Stomach smooth muscle (tissue), 2 donors: ENCODE results near the gene PACC1.
A peak's percentile ranks its signal among the peaks of the same experiment; 100 is the strongest.

ENCODE experiments used
- H3K27ac ChIP-seq: one replicate; pipeline ENCODE4 v1.7.0; 2013; ENCODE audit warnings: mild to moderate bottlenecking, low read length, inconsistent platforms
- H3K27me3 ChIP-seq, 2 donors: one replicate each; pipeline ENCODE4 v1.7.0; 2013; ENCODE audit warnings: low read length in 2 of 2; ENCODE audit not compliant: insufficient read depth in 2 of 2, control insufficient read depth in 1 of 2
- H3K36me3 ChIP-seq, 2 donors: one replicate each; pipeline ENCODE4 v1.7.0; 2013; ENCODE audit warnings: low read length in 2 of 2; ENCODE audit not compliant: control insufficient read depth in 2 of 2, insufficient read depth in 2 of 2
- H3K4me1 ChIP-seq: one replicate; pipeline ENCODE4 v1.7.0; 2013; ENCODE audit warnings: low read length; ENCODE audit not compliant: control insufficient read depth, insufficient read depth
- H3K4me3 ChIP-seq, 2 donors: one replicate each; pipeline ENCODE4 v1.7.0; 2013; ENCODE audit warnings: low read length in 2 of 2
- H3K9ac ChIP-seq, 2 donors: one replicate each; pipeline ENCODE4 v1.7.0; 2013; ENCODE audit warnings: low read length in 2 of 2, mild to moderate bottlenecking in 1 of 2
- H3K9me3 ChIP-seq, 2 donors: one replicate each; pipeline ENCODE4 v1.7.0; 2013; ENCODE audit warnings: low read length in 2 of 2; ENCODE audit not compliant: control insufficient read depth in 2 of 2
- donor health status: healthy.
- donor health status: Pancreatic carcinoma.

The PACC1 gene

DNA sequence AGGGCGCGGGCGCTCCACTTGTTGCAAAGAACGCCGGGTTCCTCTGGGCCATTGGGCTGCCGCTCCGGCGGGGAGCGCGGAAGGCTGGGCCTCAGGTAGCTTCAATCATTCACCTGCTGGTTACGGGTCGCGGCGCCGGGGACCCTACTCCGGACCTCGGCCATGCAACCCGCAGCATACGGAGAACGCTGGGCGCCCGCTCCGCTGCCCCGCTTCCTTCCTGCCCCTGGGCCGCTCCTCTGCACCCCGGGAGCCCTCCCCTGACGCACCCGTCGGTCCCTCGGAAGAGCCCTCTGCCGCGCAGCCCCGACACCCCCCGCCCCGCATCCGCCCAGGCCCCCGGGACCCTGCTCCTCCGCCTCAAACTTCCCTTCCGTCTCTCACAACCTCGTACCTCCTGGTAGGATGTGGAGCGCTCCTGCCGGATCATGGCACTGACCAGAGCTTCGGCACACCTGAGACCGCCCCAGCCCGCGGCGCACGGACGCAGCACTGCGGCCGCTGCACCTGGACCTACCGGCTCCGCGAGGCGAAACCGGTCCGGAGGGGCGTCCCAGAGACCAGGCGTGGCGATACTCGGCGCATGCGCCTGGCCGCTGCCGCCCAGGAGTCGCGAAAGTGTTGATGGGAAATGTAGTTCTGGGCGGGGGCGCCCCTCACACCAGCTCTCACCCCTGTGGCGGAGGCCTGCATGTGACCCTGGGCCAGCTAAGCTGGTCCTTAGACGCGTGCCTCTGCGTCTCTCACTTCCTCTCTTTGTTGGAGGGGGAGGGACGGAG, at the start of gene PACC1:
Gene PACC1, minus strand, starts transcription at position 559 of the 779 bp plus-strand sequence. Its CDS starts 129 bp downstream, at position 430.
- Histone ChIP-seq H3K36me3 (peaks cover 8% of the 10 kb centered on the region in 2 donors), H3K9ac (peak within 1 kb of the TSS; percentile 26 to 64), H3K9me3 (no peaks in the 10 kb centered on the region), H3K27ac (no peak within 1 kb of the TSS), H3K27me3 (no peaks in the 10 kb centered on the region), H3K4me1 (peaks cover 16% of the 10 kb centered on the region), H3K4me3 (peak within 1 kb of the TSS; percentile 88 to 89)

DNA sequence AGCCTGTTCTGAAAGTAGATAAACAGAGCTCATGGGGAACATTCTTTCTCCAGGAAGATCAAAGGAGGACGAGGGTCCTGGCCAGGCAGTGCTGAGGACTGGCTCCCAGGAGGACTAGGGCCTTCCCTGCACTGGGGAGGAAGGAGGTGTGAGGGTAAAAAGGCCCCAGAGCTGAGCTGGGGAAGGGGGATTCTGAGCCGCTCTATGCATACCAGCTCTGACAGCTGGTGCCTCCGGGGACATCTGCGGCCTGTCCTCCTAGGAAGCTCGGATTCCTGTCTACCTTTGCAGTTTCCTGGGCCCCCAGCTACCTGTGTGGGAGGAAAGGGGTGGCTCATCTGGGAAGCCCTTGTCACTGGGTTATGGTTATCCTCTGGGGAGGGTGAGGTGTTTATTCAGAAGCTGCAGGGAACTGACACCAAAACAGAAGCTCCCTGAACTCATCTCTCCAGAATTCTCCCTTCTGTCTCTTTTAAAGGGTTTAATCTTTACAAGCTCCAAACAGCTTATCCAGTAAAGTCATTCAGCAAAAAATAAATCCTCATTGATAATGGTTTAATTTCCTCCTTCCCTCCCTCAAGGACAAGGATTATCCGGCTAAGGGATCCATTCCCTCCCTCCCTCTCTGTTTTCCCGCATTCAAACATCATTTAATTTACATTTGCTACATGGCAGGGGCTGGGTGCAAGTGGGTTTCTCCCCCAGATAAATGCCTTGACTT, 49.0 kb upstream of the PACC1 start:
- no peak overlapping the region for H3K9ac ChIP-seq
- no peak overlapping the region for H3K4me3 ChIP-seq
- no peak overlapping the region for H3K27ac ChIP-seq

DNA sequence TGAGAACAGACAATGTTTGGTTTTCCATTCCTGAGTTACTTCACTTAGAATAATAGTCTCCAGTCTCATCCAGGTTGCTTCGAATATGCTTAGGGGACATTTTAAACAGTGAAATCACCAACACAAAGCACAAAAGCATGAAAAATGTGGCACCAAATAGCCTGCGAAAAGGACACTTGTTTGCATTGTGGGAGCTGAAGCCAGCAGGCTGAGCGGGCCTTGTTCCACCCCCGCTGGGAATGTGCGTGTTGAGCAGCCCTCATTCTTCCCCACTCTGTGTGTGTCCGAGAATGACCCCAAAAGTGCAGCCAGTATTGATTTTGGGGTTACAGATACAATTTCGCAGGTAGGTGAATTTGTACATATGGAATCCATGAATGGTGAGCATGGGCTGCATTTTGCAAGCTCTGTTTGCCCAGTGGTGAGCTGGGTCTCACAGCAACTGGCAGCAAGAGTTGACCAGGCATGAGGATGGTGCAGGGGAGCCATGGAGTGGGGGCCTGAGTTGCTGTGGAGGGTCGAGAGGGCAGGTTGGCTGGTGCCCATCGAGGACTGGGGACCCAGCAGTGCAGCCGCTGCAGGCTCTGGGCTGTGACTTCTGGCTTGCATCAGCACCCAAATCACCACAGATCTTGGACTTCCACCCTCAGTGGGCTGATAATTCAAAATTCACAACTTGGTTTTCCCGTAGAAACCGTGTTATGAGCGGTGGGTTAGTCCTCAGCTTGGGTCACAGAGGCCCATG, 47.4 kb upstream of the PACC1 start:
- no peak overlapping the region for H3K27ac ChIP-seq
- H3K36me3 ChIP-seq, result no peaks in the 10 kb centered on the region
- H3K9ac ChIP-seq, result no peak overlapping the region
- H3K4me3 ChIP-seq, result no peak overlapping the region
- no peaks in the 10 kb centered on the region for H3K4me1 ChIP-seq
- H3K9me3 ChIP-seq, result no peaks in the 10 kb centered on the region
- no peaks in the 10 kb centered on the region for H3K27me3 ChIP-seq

More for the DNA sequence above, 49.0 kb upstream of the PACC1 start:
- Histone ChIP-seq H3K4me1 (peaks cover 2% of the 10 kb centered on the region), H3K27me3 (no peaks in the 10 kb centered on the region), H3K9me3 (no peaks in the 10 kb centered on the region), H3K36me3 (no peaks in the 10 kb centered on the region)

DNA sequence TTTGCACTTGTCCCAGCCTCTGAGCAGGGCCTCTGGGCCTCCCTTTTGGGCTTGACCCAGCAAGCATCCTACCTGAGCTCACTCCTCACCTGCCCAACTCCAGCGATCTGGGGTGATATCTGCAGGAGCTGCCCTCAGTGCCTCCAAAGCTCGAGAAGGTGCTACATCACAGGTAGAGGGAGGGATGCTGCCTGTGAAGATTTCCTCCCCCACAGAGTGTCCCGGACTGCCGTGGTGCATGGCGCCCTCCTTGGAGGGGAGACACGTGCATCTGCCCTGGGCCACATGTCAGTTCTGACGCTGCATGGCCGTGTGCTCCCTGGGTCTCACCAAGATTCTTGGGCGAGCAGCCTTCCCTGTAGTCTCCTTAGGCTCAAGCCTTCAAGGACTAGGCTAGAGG, 45.7 kb upstream of the PACC1 start:
- Histone ChIP-seq H3K4me1 (peaks cover 9% of the 10 kb centered on the region), H3K4me3 (no peak overlapping the region), H3K9ac (no peak overlapping the region), H3K27me3 (no peaks in the 10 kb centered on the region), H3K27ac (no peak overlapping the region), H3K36me3 (no peaks in the 10 kb centered on the region), H3K9me3 (no peaks in the 10 kb centered on the region)

DNA sequence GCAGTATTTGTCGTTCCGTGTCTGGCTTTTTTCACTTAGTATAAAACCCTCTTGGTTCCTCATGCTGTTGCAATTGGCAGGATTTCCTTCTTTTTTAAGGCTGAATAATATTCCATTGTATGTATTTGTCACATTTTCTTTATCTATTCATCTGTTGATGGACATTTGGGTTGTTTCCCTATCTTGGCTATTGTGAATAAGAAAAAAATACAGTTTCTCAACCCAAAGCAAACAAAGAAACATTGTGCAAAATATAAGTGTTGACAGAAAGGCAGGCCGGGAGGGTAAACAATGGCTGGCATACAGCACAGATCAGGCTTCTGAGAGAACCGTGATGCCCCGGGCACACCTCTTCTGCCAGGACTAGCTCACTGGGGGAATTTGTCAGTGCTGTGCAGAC, 45.0 kb upstream of the PACC1 start:
- Histone ChIP-seq H3K9me3 (no peaks in the 10 kb centered on the region), H3K27me3 (no peaks in the 10 kb centered on the region), H3K27ac (no peak overlapping the region), H3K36me3 (no peaks in the 10 kb centered on the region), H3K4me1 (peaks cover 9% of the 10 kb centered on the region), H3K4me3 (no peak overlapping the region), H3K9ac (no peak overlapping the region)

GRCh38 chr1:212458817-212459216, 44.1 kb upstream of the PACC1 start:
- no peak overlapping the region for H3K27ac ChIP-seq
- no peaks in the 10 kb centered on the region for H3K36me3 ChIP-seq
- peaks cover 9% of the 10 kb centered on the region for H3K4me1 ChIP-seq
- H3K9me3 ChIP-seq, result no peaks in the 10 kb centered on the region
- H3K4me3 ChIP-seq, result no peak overlapping the region
- H3K9ac ChIP-seq, result no peak overlapping the region
- H3K27me3 ChIP-seq, result no peaks in the 10 kb centered on the region

GRCh38 chr1:212457740-212458338, 43.2 kb upstream of the PACC1 start:
- Histone ChIP-seq H3K27ac (no peak overlapping the region), H3K4me3 (no peak overlapping the region), H3K4me1 (peaks cover 19% of the 10 kb centered on the region), H3K36me3 (no peaks in the 10 kb centered on the region), H3K9me3 (no peaks in the 10 kb centered on the region), H3K27me3 (no peaks in the 10 kb centered on the region), H3K9ac (no peak overlapping the region)

DNA sequence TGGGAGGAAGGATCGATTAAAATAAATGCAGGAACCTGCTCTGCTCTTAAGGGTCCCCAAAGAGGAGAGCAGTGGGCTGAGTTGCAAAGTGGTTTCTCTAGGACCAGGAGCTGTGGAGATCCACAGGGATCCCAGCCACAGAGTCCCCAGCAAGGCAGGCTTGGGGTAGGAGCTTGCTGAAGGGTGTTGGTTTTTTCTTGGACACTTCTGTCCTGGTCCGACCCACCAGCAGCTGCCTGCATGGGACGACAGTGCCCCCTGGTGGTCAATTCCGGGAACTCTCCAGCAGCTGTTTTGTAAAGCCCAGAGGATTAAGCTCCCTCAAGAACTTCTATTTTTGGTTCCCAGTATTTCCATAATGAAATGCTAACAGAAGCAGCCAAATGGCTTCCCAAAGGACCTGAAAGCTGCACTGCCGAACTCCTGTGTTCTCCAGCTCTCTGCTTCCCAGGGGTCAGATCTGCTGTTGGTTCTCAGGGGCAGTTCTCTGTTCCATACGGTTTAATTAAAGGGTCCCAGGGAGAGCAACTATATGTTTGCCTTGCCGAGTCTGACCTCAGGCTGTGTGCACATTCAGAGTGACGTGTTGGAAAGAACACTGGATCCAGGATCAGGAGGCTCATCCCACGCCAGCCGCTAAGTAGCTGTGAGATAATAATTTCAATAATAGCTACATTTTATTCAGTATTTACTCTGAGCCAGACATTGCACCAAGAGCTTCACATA, 41.3 kb upstream of the PACC1 start:
- Histone ChIP-seq H3K27ac (peak overlapping the region; percentile 31), H3K27me3 (no peaks in the 10 kb centered on the region), H3K9ac (peak overlapping the region in 1 of 2 donors; percentile 58), H3K36me3 (no peaks in the 10 kb centered on the region), H3K9me3 (no peaks in the 10 kb centered on the region), H3K4me1 (peaks cover 30% of the 10 kb centered on the region), H3K4me3 (peak overlapping the region in 1 of 2 donors; percentile 47)

GRCh38 chr1:212455401-212455800, 40.7 kb upstream of the PACC1 start:
- Histone ChIP-seq H3K4me1 (peaks cover 35% of the 10 kb centered on the region), H3K27me3 (no peaks in the 10 kb centered on the region), H3K9ac (no peak overlapping the region), H3K4me3 (no peak overlapping the region), H3K36me3 (no peaks in the 10 kb centered on the region), H3K27ac (no peak overlapping the region), H3K9me3 (no peaks in the 10 kb centered on the region)

GRCh38 chr1:212454741-212455140, 40.1 kb upstream of the PACC1 start:
- Histone ChIP-seq H3K36me3 (no peaks in the 10 kb centered on the region), H3K4me1 (peaks cover 37% of the 10 kb centered on the region), H3K27me3 (no peaks in the 10 kb centered on the region), H3K27ac (no peak overlapping the region), H3K4me3 (no peak overlapping the region), H3K9ac (no peak overlapping the region), H3K9me3 (no peaks in the 10 kb centered on the region)
